PC-3 (cell line): ENCODE measurements around the gene CCDC141.

Experiments
- CTCF ChIP-seq: fragments of 300-600 bp; sonication (generic); conservative IDR thresholded peaks from 2 replicates; pipeline ENCODE4 v1.5.1; 2017; ENCODE audit warnings: antibody characterized with exemption, low read depth, mild to moderate bottlenecking, low read length
- EZH2 ChIP-seq: fragments of 300-600 bp; sonication (generic); IDR thresholded peaks from one replicate; pipeline ENCODE4 v1.6.1; 2017; ENCODE audit warnings: antibody characterized with exemption, mild to moderate bottlenecking, low read length; ENCODE audit not compliant: unreplicated experiment
- EZH2phosphoT487 ChIP-seq: fragments of 300-600 bp; sonication (generic); IDR thresholded peaks from 2 replicates; pipeline ENCODE4 v1.6.1; 2018; ENCODE audit warnings: mild to moderate bottlenecking, antibody characterized with exemption, low read length, borderline replicate concordance

- TF ChIP-seq CTCF (no peak), EZH2 (no peak), EZH2phosphoT487 (no peak)
Observed at GRCh38 chr2:178946494-178946893, 103.4 kb downstream of the CCDC141 start.
